PC-9 (cell line): Measurements from ENCODE around the gene ARFGAP3. TPM values are rescaled to one million over a fixed set of nuclear protein-coding genes. Genes with fewer than 3 reads are reported as not detected.

Source experiments
- BruUV-seq: library from RNA; stranded (reverse); fragments of 400-500 nt; replicated peaks from 2 replicates; lab custom pipeline; 2021; lab: Mats Ljungman, UMichigan
- CTCF ChIA-PET: fragments of 300-600 bp; sonication (Branson Sonifier 250); formaldehyde crosslinking; loops from one replicate; lab custom pipeline; 2022; ENCODE audit warnings: antibody characterized with exemption; lab: Charles Lee
- POLR2A ChIA-PET: fragments of 300-600 bp; sonication (Branson Sonifier 250); formaldehyde crosslinking; loops from one replicate; lab custom pipeline; 2022; ENCODE audit warnings: antibody characterized with exemption; ENCODE audit not compliant: unreplicated experiment; lab: Charles Lee
- DNase-seq, 2 experiments: peaks; one replicate each; pipeline versions ENCODE4 v3.0.0 to v3.0.0-alpha.2; 2015 to 2022; ENCODE audit warnings: mixed read lengths in 1 of 2
- H2AFZ ChIP-seq: fragments of 200-600 bp; sonication (generic); 2 replicates; pipeline ENCODE4 v1.8.1; 2017; ENCODE audit warnings: antibody characterized with exemption
- H3F3A ChIP-seq: fragments of 200-600 bp; sonication (generic); 2 replicates; pipeline ENCODE4 v1.8.1; 2017; ENCODE audit warnings: antibody characterized with exemption, mild to moderate bottlenecking, low read depth; ENCODE audit not compliant: insufficient read depth
- H3K27ac ChIP-seq: fragments of 200-600 bp; sonication (generic); 2 replicates; pipeline ENCODE4 v1.6.1; 2016; ENCODE audit warnings: mixed run types
- H3K27me3 ChIP-seq: fragments of 200-600 bp; sonication (generic); 2 replicates; pipeline ENCODE4 v1.6.1; 2016; ENCODE audit warnings: low read depth, mixed run types; ENCODE audit not compliant: insufficient read depth
- H3K36me3 ChIP-seq: fragments of 200-600 bp; sonication (generic); 2 replicates; pipeline ENCODE4 v1.6.1; 2016; ENCODE audit warnings: low read depth, mixed run types
- H3K4me1 ChIP-seq: fragments of 200-600 bp; sonication (generic); replicated peaks from 2 replicates; pipeline ENCODE4 v1.6.1; 2016; ENCODE audit warnings: mixed run types; ENCODE audit not compliant: insufficient read depth
- H3K4me2 ChIP-seq: fragments of 200-600 bp; sonication (generic); 2 replicates; pipeline ENCODE4 v1.6.1; 2017; ENCODE audit warnings: mixed run types
- H3K4me3 ChIP-seq: fragments of 200-600 bp; sonication (generic); 2 replicates; pipeline ENCODE4 v1.6.1; 2016; ENCODE audit warnings: mixed run types
- H3K79me2 ChIP-seq: fragments of 200-600 bp; sonication (generic); 2 replicates; pipeline ENCODE4 v1.6.1; 2017; ENCODE audit warnings: low read depth, mixed run types
- H3K9me2 ChIP-seq: fragments of 200-600 bp; sonication (generic); 2 replicates; pipeline ENCODE4 v1.8.1; 2017; ENCODE audit warnings: mild to moderate bottlenecking; ENCODE audit not compliant: insufficient read depth
- H3K9me3 ChIP-seq: fragments of 200-600 bp; sonication (generic); 2 replicates; pipeline ENCODE4 v1.8.1; 2016; ENCODE audit warnings: low read depth; ENCODE audit not compliant: insufficient read depth
- H4K20me1 ChIP-seq: fragments of 200-600 bp; sonication (generic); 2 replicates; pipeline ENCODE4 v1.8.1; 2017; ENCODE audit not compliant: insufficient read depth
- CTCF ChIP-seq: fragments of 200-600 bp; sonication (generic); conservative IDR thresholded peaks from 2 replicates; pipeline ENCODE4 v1.6.1; 2017; ENCODE audit warnings: mixed run types, antibody characterized with exemption, mild to moderate bottlenecking, moderate library complexity
- EZH2 ChIP-seq: fragments of 200-600 bp; sonication (generic); IDR thresholded peaks from 2 replicates; pipeline ENCODE4 v1.8.0; 2017; ENCODE audit warnings: antibody characterized with exemption, low read depth
- intact Hi-C: fragments of 100-400 bp; cut with micrococcal nuclease; formaldehyde crosslinking; loops from one replicate; pipeline ENCODE4 v1.10.0; 2022; ENCODE audit not compliant: unreplicated experiment
- total RNA-seq: library from RNA; stranded (reverse); gene quantifications from 2 replicates; pipeline ENCODE4 v1.2.3, GENCODE V29; 2021

Gene ARFGAP3
- total RNA-seq, 1 experiment from 2014 or later = 29.1 TPM

GRCh38 chr22:42769238-42769573, 87.9 kb downstream of the ARFGAP3 start:
- no peak for DNase-seq
- Histone ChIP-seq H4K20me1 (no peaks in the 10 kb centered on the region), H3K9me2 (no peaks in the 10 kb centered on the region), H3F3A (no peaks in the 10 kb centered on the region; the same call in 1 of the 2 replicates), H3K79me2 (no peaks in the 10 kb centered on the region), H3K4me1 (no peaks in the 10 kb centered on the region), H3K27ac (no peak overlapping the region), H3K9me3 (no peaks in the 10 kb centered on the region), H3K4me3 (no peak overlapping the region), H2AFZ (no peak overlapping the region), H3K27me3 (no peaks in the 10 kb centered on the region), H3K36me3 (no peaks in the 10 kb centered on the region), H3K4me2 (no peak overlapping the region)
- intact Hi-C loops = no loop called here
- no peak for TF ChIP-seq EZH2
- TF ChIP-seq CTCF = no peak
- no TSS peak for BruUV-seq
- ChIA-PET CTCF (no interaction called here), POLR2A (no interaction called here)

- Histone ChIP-seq H3K36me3 (no peaks in the 10 kb centered on the region), H3F3A (no peaks in the 10 kb centered on the region; the same call in 1 of the 2 replicates), H2AFZ (no peak overlapping the region), H3K4me1 (no peaks in the 10 kb centered on the region), H3K27me3 (no peaks in the 10 kb centered on the region), H3K79me2 (no peaks in the 10 kb centered on the region), H3K4me3 (no peak overlapping the region), H3K27ac (no peak overlapping the region), H4K20me1 (no peaks in the 10 kb centered on the region), H3K4me2 (no peak overlapping the region), H3K9me2 (no peaks in the 10 kb centered on the region), H3K9me3 (no peaks in the 10 kb centered on the region)
- intact Hi-C loops = no loop called here
- ChIA-PET POLR2A (no interaction called here), CTCF (no interaction called here)
- TF ChIP-seq EZH2 (no peak), CTCF (no peak)
- no peak for DNase-seq
- no TSS peak for BruUV-seq
Measured at GRCh38 chr22:42768385-42769035, 88.6 kb downstream of the ARFGAP3 start.

GRCh38 chr22:42766860-42767259, 90.2 kb downstream of the ARFGAP3 start:
- no peak for TF ChIP-seq EZH2
- no peak for TF ChIP-seq CTCF
- Histone ChIP-seq H3K79me2 (no peaks in the 10 kb centered on the region), H3K27me3 (no peaks in the 10 kb centered on the region), H3K36me3 (no peaks in the 10 kb centered on the region), H3K9me2 (no peaks in the 10 kb centered on the region), H4K20me1 (no peaks in the 10 kb centered on the region), H3K9me3 (no peaks in the 10 kb centered on the region), H3K4me1 (no peaks in the 10 kb centered on the region), H3K4me2 (no peak overlapping the region), H3K27ac (no peak overlapping the region), H2AFZ (no peak overlapping the region), H3F3A (no peaks in the 10 kb centered on the region; the same call in 1 of the 2 replicates), H3K4me3 (no peak overlapping the region)
- CTCF ChIA-PET = no interaction called here
- DNase-seq = no peak
- intact Hi-C loops = no loop called here
- BruUV-seq = no TSS peak
- POLR2A ChIA-PET = no interaction called here
